Measurements from ENCODE around the gene NOL12. TPM values are rescaled to one million over a fixed set of nuclear protein-coding genes. Genes with fewer than 3 reads are reported as not detected.

Gene NOL12
- total RNA-seq, 2 experiments from 2014 or later, result 49.9 to 53.3 TPM

DNA sequence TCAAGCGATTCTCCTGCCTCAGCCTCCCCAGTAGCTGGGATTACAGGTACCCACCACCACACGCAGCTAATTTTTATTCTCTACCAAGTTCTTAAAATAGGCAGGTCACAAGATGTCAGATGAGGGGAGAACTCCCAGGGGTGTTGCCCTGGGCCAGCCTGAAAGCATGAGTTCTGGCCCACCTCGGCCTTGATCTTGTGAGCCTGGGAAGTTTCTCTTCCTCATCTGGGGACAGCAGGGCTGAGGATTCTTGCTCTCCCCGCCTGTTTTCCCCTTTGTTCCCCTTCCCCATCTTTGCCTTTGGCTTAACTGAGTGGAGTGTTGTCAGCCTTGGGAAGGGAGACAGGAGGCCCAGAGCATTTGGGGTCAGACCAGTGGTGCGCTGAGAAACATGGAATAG is 24.1 kb upstream of the NOL12 start:
- Mint-ChIP-seq H3K36me3 (peaks cover 16% of the 10 kb centered on the region), H3K27me3 (no peaks in the 10 kb centered on the region), H3K4me1 (peaks cover 39% of the 10 kb centered on the region), H3K9me3 (ENCODE audit: low read depth) (no peaks in the 10 kb centered on the region), H3K27ac (peak overlapping the region; percentile 2), H3K4me3 (no peak overlapping the region)
- ATAC-seq (no peak), DNase-seq (no peak)
- CTCF ChIA-PET, result interaction anchor here (1.2 to 41.1 kb wide), 6 partner anchors 9 to 201 kb away, joined by 4 to 1064 read pairs (median 44); partner anchors contain the start of genes GGA1, LGALS1, NOL12 and SH3BP1

GRCh38 chr22:37663521-37664140 is 22.5 kb upstream of the NOL12 start:
- DNase-seq, result no peak
- no peak for ATAC-seq
- Mint-ChIP-seq H3K9me3 (ENCODE audit: low read depth) (no peaks in the 10 kb centered on the region), H3K27ac (peak overlapping the region; percentile 24), H3K4me3 (no peak overlapping the region), H3K36me3 (peaks cover 16% of the 10 kb centered on the region), H3K27me3 (no peaks in the 10 kb centered on the region), H3K4me1 (peaks cover 31% of the 10 kb centered on the region)
- CTCF ChIA-PET, result interaction anchor here (1.1 to 41.1 kb wide), 5 partner anchors 8 to 144 kb away, joined by 3 to 1064 read pairs (median 11); partner anchors contain the start of genes GCAT, LGALS1, NOL12 and SH3BP1

- Mint-ChIP-seq H3K36me3 (peaks cover 16% of the 10 kb centered on the region), H3K9me3 (ENCODE audit: low read depth) (no peaks in the 10 kb centered on the region), H3K4me3 (no peak overlapping the region), H3K27ac (no peak overlapping the region), H3K27me3 (no peaks in the 10 kb centered on the region), H3K4me1 (peaks cover 31% of the 10 kb centered on the region)
- DNase-seq (no peak), ATAC-seq (no peak)
- CTCF ChIA-PET, result interaction anchor here (1.1 to 41.1 kb wide), 4 partner anchors 10 to 143 kb away, joined by 3 to 1064 read pairs (median 98); partner anchors contain the start of genes GCAT, LGALS1, NOL12 and SH3BP1
Measured at GRCh38 chr22:37664249-37665101, 21.7 kb upstream of the NOL12 start.

GRCh38 chr22:37665487-37665886 is 20.7 kb upstream of the NOL12 start:
- peaks cover 23% of the 10 kb centered on the region for H3K4me1 Mint-ChIP-seq
- H3K27me3 Mint-ChIP-seq, result no peaks in the 10 kb centered on the region
- DNase-seq, result no peak
- no peaks in the 10 kb centered on the region for H3K9me3 Mint-ChIP-seq (ENCODE audit: low read depth)
- H3K27ac Mint-ChIP-seq, result no peak overlapping the region
- H3K36me3 Mint-ChIP-seq, result peaks cover 16% of the 10 kb centered on the region
- CTCF ChIA-PET, result interaction anchor here (41.1 kb wide), 1 partner anchor 32 kb away, joined by 1064 read pairs; the partner anchor contains the start of gene SH3BP1
- ATAC-seq, result no peak
- no peak overlapping the region for H3K4me3 Mint-ChIP-seq

- no peak for ATAC-seq
- Mint-ChIP-seq H3K36me3 (peaks cover 14% of the 10 kb centered on the region), H3K27ac (peak overlapping the region; percentile 36), H3K4me3 (no peak overlapping the region), H3K9me3 (ENCODE audit: low read depth) (no peaks in the 10 kb centered on the region), H3K4me1 (peaks cover 28% of the 10 kb centered on the region), H3K27me3 (no peaks in the 10 kb centered on the region)
- CTCF ChIA-PET, result interaction anchor here (0.7 to 41.1 kb wide), 5 partner anchors 12 to 332 kb away, joined by 3 to 1064 read pairs (median 4); partner anchors contain the start of gene SH3BP1
- no peak for DNase-seq
Measured at GRCh38 chr22:37669586-37669985, 16.6 kb upstream of the NOL12 start.

DNA sequence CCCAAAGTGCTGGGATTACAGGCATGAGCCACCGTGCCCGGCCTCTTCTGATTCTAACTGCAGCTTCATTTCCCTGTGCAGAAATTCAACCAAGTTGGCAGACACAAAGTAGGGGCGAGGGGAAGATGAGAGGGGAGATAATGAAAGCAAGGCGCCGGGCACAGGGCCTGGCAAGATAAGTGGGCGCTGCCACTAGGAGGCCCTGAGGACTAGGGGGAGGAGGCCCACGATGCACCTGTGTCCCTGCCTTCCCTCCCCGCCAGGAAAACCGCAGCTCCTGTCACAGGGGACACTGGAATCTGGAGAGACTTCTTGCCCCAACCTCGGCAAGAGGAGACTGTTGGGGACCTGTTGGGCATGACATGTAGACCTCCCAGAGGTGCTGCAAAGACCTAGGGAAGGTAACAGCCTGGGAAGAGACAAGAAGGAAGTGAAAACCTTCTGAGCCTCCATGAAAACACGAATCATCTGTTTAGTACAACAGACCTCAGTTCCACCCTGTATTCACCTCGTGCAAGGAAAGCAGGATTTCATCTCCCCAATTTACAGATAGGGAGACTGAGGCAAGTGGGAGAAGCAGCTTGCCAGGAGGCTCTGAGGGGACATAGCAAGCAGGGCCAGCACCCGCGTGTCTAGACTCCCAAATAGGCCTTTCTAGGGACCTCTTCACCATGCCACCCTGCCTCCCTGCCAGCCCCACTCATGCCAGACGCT is 13.8 kb upstream of the NOL12 start:
- no peak overlapping the region for H3K4me3 Mint-ChIP-seq
- peaks cover 35% of the 10 kb centered on the region for H3K4me1 Mint-ChIP-seq
- peaks cover 5% of the 10 kb centered on the region for H3K36me3 Mint-ChIP-seq
- ATAC-seq (no peak), DNase-seq (no peak)
- no peaks in the 10 kb centered on the region for H3K9me3 Mint-ChIP-seq (ENCODE audit: low read depth)
- no peaks in the 10 kb centered on the region for H3K27me3 Mint-ChIP-seq
- CTCF ChIA-PET, result interaction anchor here (1.2 to 41.1 kb wide), 5 partner anchors 9 to 66 kb away, joined by 5 to 1064 read pairs (median 13); partner anchors contain the start of genes PDXP and SH3BP1
- peak overlapping the region; percentile 57 for H3K27ac Mint-ChIP-seq

DNA sequence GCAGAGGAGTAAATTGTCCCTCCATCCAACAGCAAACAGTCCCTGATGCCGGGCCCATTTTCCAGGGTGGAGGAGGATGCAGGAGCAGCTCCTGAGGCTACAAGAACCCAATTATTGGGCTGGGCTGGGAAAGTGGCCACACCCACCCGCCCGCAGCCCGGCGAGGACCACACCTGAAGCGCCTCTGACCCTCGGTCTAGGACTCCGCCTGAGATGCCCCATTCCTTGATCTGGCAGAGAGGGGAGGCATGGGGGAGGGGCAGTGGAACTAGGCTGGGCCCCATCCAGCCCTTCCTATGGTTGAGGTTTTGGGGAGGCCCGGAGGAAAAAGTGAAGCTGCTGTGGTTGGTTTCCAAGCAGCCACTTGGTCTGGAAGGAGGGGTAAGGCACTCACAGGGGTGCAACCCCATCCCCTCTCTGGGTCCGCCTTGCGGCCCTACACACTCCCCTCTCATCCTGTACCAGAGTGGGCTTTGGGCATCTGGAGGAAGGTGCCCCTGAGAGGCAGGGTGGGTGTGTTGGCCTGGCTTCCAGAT is 13.2 kb upstream of the NOL12 start:
- H3K4me1 Mint-ChIP-seq, result peaks cover 41% of the 10 kb centered on the region
- H3K27ac Mint-ChIP-seq, result no peak overlapping the region
- H3K4me3 Mint-ChIP-seq, result no peak overlapping the region
- ATAC-seq, result no peak
- no peak for DNase-seq
- no peaks in the 10 kb centered on the region for H3K9me3 Mint-ChIP-seq (ENCODE audit: low read depth)
- H3K36me3 Mint-ChIP-seq, result peaks cover 10% of the 10 kb centered on the region
- CTCF ChIA-PET, result interaction anchor here (1.5 to 41.1 kb wide), 3 partner anchors 11 to 39 kb away, joined by 4 to 1064 read pairs (median 75); partner anchors contain the start of genes PDXP and SH3BP1
- H3K27me3 Mint-ChIP-seq, result no peaks in the 10 kb centered on the region

DNA sequence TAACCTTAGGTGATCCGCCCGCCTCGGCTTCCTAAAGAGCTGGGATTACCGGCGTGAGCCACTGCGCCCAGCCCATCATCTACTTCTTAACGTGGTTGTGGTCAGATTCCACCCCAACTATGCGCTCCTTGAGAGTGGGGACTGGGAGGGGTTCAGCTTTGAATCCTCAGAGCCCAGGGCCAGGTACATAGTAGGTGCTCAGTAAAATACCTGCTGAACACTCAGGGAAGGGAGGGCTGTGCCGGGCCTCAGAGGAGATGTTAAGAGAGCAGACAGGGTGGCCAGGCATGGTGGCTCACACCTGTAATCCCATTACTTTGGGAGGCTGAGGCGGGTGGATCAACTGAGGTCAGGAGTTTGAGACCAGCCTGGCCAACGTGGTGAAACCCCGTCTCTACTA is 11.9 kb upstream of the NOL12 start:
- peak overlapping the region; percentile 73 for H3K27ac Mint-ChIP-seq
- H3K4me1 Mint-ChIP-seq, result peaks cover 45% of the 10 kb centered on the region
- H3K27me3 Mint-ChIP-seq, result no peaks in the 10 kb centered on the region
- CTCF ChIA-PET, result interaction anchor here (1.1 to 41.1 kb wide), 8 partner anchors 9 to 143 kb away, joined by 4 to 1064 read pairs (median 12); partner anchors contain the start of genes GGA1, NOL12, PDXP and SH3BP1
- H3K36me3 Mint-ChIP-seq, result peaks cover 14% of the 10 kb centered on the region
- DNase-seq (no peak), ATAC-seq (no peak)
- H3K9me3 Mint-ChIP-seq (ENCODE audit: low read depth), result no peaks in the 10 kb centered on the region
- peak overlapping the region; percentile 35 for H3K4me3 Mint-ChIP-seq

GRCh38 chr22:37674951-37675929 is 10.9 kb upstream of the NOL12 start, which contains the start of gene LGALS1:
Gene LGALS1, plus strand, starts transcription at chr22:37675636. Its CDS starts 67 bp downstream, at chr22:37675703.
- Mint-ChIP-seq H3K27me3 (no peaks in the 10 kb centered on the region), H3K27ac (peak within 1 kb of the TSS; percentile 97), H3K4me3 (peak within 1 kb of the TSS; percentile 83), H3K36me3 (peaks cover 20% of the 10 kb centered on the region), H3K9me3 (ENCODE audit: low read depth) (no peaks in the 10 kb centered on the region), H3K4me1 (peaks cover 49% of the 10 kb centered on the region)
- CTCF ChIA-PET, result interaction anchor here (0.8 to 41.1 kb wide), 13 partner anchors 11 to 142 kb away, joined by 3 to 1064 read pairs (median 4); partner anchors contain the start of genes GGA1, NOL12, PDXP and SH3BP1
- ATAC-seq, result peak; percentile 68
- peak; percentile 93 for DNase-seq

- H3K27ac Mint-ChIP-seq, result peak overlapping the region; percentile 97
- peaks cover 57% of the 10 kb centered on the region for H3K4me1 Mint-ChIP-seq
- H3K36me3 Mint-ChIP-seq, result peaks cover 20% of the 10 kb centered on the region
- no peaks in the 10 kb centered on the region for H3K9me3 Mint-ChIP-seq (ENCODE audit: low read depth)
- ATAC-seq (peak; percentile 1), DNase-seq (peak; percentile 63)
- CTCF ChIA-PET, result interaction anchor here (0.8 to 41.1 kb wide), 9 partner anchors 10 to 141 kb away, joined by 3 to 1064 read pairs (median 11); partner anchors contain the start of genes GGA1, NOL12, PDXP and SH3BP1
- peak overlapping the region; percentile 83 for H3K4me3 Mint-ChIP-seq
- H3K27me3 Mint-ChIP-seq, result no peaks in the 10 kb centered on the region
Measured at GRCh38 chr22:37675930-37676735, 10.0 kb upstream of the NOL12 start.
